NCI-H345 treated with DMSO at 0.1 percent for 48 hours (cell line): Measurements from ENCODE around the gene ICOSLG.
"Not testable (repeated sequence)": the region's sequence is repeated elsewhere in the genome, so short reads cannot be mapped to it uniquely, and the experiment has no call there.

Experiments
- DNase-seq: peaks from one replicate; lab custom pipeline; 2025; ENCODE audit not compliant: unreplicated experiment; lab: John Stamatoyannopoulos, UW

The ICOSLG gene

DNA sequence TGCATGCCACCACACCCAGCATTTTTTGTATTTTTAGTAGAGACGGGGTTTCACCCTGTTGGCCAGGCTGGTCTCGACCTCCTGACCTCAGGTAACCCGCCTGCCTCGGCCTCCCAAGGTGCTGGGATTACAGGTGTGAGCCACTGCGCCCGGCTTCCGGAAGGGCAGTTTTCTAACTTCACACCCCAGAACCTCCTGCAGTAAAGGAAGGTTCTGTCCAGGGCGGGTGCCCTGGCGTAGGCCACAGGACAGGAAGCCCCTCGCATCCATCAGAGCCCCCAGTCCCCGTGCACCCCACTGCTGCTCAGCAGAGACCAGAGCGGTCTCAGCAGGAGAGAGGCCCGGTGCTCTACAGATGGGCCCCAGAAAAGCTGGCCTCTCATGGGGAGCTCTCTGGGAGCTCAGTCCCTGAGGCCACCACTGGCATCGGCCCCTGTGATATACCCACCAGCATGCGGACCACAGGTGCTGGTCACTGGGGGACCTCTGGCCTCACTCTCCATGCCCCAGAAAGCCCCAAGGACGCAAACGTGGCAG, 25.1 kb upstream of the ICOSLG start:
- no peak for DNase-seq

DNA sequence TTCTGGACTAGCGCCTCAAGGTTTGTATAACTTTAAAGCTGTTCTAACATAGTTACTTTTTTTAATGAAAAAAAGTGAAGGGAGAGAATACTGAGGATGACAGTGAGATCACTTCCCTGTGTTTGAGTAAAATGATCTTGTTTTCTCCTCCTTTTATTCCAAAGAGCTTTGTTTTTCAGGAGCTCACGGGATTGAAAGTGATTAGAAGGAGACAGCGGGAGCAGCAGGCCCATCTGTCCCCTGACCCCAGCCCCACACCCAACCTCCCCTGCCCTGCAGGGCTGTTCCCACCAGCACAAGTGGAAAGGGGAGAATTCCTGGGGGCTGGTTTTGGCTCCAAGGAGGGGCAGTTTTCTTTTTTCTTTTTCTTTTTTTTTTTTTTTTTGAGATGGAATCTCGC, 23.0 kb upstream of the ICOSLG start:
- no peak for DNase-seq

- no peak for DNase-seq
Observed at GRCh38 chr21:44263221-44263760, 22.5 kb upstream of the ICOSLG start.

DNA sequence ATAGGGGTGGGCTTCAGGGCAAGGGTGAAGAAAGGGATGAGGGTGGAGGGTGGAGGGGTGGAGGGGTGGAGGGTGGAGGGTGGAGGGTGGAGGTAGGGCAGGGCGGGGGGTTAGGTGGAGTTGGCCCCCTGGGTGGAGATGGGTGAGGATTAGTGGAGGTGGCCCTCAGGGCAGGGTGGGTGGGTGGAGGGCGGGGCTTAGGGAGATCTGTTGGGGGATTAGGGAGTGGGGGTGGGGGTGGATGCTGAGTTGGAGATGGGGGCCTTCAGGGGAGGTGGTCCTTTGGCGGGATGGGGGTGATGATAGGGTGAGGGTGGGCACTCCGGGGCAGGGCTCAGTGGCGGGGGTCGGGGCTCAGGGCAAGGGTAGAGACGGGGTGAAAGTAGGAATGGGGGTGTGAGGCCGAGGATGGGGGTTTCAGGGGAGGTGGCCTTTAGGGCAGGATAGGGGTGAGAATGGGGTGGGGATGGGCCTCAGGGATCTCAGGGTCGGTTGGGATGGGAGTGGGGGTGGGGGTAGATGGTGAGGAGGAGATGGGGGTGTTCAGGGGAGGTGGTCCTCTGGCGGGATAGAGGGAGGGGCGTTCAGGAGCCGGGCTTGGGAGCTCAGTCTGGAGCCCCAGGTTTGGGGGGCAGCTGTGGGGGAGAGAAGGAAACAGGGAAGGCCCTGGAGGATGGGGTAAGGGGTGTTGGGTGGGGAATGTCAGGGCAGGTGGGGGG, 21.8 kb upstream of the ICOSLG start:
- DNase-seq = no peak

GRCh38 chr21:44261675-44262295, 21.0 kb upstream of the ICOSLG start, which contains the start of gene DNMT3L:
Gene DNMT3L, minus strand, starts transcription at chr21:44261897. Its CDS starts 638 bp downstream, at chr21:44261259.
- no peak for DNase-seq

- no peak for DNase-seq
Observed at GRCh38 chr21:44260791-44261631, 20.3 kb upstream of the ICOSLG start.

DNA sequence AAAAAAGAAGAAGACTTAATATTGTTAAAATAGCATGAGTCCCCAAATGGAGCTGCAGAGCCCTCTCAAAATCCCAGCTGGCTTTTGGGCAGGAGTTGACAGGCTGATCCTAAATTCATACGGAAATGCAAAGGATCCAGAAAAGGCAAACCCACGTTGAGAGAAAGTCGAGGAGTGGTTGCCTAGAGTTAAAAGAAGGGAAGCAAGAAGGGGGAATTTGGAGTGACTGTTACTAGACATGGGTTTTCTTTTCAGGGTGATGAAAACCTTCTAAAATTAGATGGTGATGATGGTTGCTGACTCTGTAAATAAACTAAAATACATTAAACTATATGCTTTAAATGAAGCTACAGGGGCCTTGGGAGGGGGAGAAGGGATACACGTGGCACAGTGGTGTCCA, 19.3 kb upstream of the ICOSLG start:
- DNase-seq = no peak

GRCh38 chr21:44259082-44259705, 18.5 kb upstream of the ICOSLG start:
- DNase-seq = no peak

GRCh38 chr21:44258056-44258725, 17.4 kb upstream of the ICOSLG start:
- no peak for DNase-seq

DNA sequence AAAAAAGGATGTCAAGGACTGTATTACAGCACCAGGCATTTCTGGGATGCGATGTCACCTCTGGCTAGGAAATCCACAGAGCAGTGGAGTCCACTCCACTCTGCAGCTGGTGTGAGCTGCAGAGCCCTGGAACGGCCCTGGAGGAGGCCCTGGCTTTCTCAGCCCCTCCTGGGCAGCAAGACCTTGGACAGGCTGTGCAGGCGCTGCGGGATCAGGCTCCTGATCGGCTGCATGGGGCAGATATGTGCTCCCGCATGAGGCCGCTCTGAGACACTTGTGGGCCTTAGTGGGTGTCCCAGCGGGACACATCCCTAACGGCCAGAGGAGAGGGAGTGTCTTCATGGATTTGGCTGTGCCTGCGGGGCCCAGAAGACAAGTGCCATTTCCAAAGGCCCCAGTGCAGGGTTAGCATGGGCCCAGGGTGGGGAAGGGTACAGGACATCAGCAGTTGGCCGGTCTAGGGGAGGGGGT, 14.8 kb upstream of the ICOSLG start:
- DNase-seq = no peak

DNA sequence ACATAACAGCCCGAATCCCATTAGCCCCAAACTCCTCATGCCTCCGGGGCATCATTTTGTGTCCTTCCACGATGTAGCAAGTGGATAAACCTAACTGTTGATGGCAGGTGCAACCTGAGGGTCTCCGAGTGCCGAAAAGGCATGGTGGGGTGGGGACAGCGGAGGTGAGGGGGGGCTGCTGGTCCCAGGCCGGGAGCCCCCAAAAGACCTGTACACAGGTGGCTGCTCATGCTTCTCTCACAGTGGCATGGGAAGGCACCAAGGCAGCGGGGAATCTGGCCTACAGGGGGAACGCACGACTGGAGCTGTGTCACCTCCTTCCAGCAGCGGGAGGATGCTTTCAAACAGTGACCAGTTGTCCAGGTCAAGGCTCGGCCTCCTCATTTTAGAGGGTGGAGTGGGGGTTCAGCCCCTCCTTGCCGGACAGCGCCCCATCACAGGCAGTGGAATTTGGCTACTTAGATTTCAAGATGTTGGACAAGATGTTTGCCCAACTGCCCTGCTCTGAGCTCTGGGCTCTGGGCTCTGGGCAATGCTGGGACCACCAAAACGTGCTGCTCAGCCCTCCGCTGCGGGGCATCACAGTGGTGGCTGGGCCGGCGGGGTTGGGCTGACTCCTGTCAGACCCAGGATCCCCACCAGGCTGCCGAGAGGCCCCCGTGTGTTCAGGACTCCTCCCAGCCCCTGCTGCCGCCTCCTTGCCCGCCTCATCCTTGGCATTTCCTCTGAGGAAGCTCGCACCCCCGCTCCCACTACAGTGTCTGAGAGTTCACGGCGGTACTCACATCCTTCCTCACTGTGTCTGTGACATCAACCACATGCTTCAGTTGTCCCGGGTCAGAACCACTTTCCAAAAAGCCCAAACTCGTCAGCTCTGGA, 13.3 kb upstream of the ICOSLG start:
- no peak for DNase-seq

DNA sequence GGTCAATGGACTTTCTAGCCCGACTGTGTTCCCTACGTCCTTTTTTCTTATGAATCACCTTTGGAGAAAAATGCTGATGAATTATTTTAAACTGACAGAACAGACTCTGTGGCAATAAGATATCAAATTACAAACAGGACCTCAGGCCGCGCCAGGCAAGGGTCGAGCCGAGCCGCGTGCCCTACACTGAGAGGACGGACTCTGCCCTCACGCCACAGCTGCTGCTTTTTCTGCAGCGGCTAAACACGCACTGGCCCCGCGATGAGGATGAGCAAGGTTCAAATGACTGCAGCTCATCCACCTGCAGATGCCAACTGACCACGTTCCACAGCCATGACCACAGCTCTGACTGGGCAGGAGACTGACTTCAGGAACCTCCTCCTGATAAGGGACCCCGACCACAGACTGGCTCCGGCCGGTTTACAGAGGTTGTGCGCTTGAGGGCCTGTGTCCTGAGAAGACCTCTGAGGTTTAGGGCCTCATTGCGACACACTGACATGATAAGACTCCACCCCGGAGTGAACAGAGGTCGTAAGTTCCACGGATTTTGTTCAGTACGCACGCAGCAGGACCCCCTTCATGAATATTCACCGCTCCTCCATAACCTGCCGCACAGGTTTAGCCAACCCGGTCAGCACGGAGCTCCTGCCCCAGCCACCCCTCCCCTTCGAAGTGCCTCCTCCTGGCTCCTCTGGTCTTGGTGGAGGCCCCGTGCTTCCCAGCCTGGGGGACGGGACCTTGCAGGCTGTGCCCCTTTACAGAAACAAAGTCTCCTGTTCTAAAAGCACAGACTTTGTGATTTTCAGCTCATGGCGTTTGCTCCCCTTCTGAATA, 8.7 kb upstream of the ICOSLG start:
- DNase-seq = not testable (repeated sequence)

DNA sequence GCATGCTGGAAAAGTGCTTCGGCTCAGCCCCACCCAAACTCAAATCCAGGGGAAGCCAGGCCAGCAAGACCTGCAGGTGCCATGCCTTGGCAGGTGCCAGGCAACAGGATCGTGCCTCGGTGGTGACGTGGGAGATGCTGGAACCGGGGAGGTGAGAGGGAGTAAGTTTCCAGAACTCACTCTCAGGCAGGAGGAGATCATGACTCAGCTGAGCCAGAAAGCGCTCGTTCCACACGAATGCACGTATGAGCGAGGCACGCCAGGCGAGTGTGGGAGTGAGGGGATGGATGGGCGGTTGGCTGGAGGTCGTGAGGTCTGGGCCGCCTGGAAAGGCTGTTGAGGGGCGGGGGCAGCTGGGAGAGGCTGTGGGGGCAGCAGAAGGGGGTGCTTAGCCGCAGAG, 7.2 kb upstream of the ICOSLG start:
- not testable (repeated sequence) for DNase-seq

DNA sequence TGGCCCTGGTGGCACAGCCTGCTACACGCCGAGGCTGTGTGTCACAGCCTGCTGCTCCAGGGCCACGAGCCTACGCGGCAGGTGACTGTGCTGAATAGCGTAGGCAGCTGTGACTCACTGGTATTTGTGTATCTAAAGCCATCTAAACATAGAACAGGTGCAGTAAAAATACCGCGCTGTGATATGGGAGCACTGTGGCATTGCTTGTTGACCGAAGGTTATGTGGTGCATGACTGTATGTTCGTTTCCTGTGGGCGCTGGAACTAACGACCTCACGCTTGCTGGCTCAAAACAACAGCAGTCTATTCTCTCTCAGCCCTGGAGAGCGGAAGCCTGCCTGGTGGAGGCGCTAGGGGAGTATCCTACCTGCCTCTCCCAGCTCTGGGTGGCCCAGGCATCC, 3.2 kb upstream of the ICOSLG start:
- not testable (repeated sequence) for DNase-seq

DNA sequence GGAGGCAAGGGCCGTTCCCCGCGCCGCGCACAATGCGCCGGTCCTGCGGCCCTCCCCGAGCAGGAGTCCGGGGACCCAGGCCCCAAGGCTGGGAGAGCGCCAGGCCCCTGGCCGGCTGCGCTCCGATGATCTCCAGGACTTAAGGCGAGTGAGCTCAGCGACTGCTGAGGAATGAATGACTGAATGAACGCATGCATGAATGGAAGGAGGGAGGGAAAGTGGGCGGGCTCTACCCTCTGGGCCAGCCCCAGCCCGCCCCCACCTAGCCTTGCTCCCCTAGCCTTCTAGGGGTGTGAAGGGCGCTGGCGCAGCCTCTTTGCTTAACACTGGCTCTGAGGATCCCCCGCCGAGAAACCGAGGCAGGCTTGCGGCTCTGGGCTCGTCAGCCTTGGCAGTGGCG, 538 bp upstream of the ICOSLG start:
- DNase-seq = not testable (repeated sequence)

DNA sequence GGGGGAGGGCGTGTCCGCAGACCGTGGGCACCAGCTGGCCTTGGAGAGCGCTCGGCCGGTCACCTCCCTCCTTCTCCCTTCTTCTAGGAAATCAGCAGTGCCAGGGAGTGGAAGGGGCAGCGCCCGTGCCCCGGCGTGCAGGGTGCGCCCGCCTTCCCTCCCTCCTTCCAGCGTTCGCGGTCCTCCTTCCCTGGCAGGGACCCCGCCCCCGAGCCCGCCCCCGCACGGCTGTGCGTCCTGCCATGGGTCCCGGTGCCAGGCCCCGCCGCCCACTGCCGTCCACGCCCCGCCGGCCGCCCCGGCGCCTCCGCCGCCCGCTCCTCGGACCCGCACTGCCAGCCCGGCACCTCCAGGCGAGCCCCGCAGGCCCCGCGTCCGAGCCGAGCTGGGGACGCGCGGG, 390 bp downstream of the ICOSLG start:
- not testable (repeated sequence) for DNase-seq

GRCh38 chr21:44229561-44229960, 11.2 kb downstream of the ICOSLG start:
- not testable (repeated sequence) for DNase-seq

- DNase-seq = not testable (repeated sequence)
Observed at GRCh38 chr21:44228109-44228508, 12.6 kb downstream of the ICOSLG start.
